Measurements from ENCODE around the gene MYBPC3.

MYBPC3 gene

GRCh38 chr11:47353978-47354774 lies 1.7 kb upstream of the MYBPC3 start:
- TF ChIP-seq CTCF (IDR thresholded peaks at IDR 0.05), result no peak

DNA sequence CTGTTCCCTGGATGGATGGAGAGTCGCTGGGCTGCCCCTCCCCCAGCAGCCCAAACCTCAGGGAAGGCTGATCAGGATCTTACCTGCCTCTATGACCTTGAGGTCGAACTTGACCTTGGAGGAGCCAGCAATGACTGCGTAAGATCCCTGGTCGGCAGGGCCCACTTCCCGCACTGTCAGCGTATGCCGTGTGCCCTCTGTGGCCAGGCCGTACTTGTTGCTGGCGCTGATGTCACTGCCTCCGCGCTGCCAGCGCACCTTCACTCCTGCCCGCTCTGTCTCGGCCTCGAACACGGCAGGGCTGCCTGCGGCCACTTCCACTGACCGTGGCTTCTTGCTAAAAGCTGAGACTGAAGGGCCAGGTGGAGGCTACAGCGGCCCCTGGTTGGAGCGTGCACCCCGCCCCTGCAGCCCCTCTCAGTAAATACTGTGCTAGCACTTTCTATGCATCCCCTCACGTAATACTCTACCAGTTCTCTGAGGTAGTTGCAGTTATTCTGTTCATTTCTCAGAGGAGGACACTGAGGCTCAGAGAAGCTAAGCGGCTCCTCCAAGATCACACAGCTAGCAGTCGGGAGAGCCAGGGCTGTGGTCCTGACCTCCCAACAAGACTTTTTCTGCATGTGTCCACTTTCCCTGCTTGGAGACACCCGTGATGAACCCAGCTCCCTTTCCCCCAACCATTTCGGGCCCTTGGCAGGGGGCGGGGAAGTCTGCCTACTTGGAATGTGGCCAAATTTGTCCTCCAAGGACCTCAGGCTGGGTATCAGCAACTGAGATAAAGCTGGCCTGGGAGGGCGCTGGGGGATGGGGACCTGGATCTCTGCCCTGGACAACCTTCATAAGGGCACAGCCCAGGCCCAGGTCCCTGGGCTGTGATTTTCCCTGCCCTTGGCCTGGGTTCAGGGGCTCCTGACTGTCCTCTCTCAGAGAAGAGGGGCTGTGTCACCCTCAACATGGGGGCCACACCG lies 1.1 kb downstream of the MYBPC3 start:
- TF ChIP-seq CTCF (IDR thresholded peaks at IDR 0.05), result no peak

DNA sequence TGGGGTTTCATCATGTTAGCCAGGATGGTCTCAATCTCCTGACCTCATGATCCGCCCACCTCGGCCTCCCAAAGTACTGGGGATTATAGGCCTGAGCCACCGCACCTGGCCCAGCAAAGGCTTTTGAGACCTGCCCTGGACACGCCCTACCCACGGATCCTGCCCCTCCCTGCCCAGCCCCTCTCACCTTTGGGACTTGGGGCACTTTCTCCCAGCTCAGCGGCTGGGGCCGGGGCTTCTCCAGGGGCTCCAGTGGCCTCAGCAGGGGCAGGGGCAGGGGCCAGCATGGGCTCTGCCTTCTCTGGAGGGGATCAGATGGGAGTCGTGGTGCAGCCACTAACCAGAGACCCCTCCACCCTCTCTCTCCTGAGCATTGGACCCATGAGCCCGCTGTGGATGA lies 2.2 kb downstream of the MYBPC3 start:
- TF ChIP-seq CTCF (IDR thresholded peaks at IDR 0.05), result no peak

DNA sequence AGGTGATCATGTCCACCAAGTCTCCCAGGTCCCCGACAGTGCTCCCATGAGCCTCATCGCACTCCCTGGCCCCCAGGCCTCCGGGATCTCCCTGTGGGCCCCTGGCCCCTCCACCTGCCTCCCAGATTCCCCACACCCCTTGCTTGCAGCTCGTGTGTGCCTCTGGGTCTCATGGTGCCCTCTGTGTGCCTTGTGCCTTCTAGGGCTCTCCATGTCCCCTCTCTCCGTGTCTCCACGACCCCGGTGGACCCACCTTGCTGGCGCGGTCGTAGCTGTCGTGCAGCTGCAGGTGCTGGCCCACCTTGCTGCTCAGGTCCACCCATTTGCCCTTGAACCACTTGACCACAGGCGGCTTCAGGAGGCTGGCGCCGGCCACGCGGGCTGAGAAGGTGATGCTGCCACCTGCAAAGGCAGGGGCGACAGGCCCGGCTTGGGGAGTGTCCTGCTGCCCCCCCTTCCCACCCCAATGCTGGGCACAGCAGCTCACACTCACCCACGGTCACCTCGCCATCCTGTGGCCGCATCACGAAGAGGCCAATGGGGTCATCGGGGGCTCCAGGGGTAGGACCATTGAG lies 2.9 kb downstream of the MYBPC3 start:
- TF ChIP-seq CTCF (IDR thresholded peaks at IDR 0.05), result no peak

DNA sequence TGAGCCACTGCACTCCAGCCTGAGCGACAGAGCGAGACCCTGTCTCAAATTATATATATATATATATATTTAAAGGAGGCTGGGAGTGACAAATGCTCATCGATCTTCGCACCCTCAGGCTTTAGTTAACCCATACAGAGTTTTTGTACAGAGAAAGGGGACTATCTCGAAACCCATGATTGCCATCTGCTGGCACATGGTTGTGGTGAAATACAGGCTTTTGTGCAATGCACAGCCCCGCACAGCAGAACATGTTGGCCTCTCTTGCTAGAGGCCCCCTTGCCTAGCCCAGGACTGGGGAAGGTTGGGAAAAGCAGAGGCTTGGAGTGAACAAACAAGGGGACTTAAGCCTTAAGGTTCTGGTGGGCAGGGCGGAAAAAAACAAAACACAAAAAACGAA lies 3.6 kb downstream of the MYBPC3 start:
- TF ChIP-seq CTCF (IDR thresholded peaks at IDR 0.05), result 0 out of 2 replicates have a peak, but pooled peaks have one; percentile 15

DNA sequence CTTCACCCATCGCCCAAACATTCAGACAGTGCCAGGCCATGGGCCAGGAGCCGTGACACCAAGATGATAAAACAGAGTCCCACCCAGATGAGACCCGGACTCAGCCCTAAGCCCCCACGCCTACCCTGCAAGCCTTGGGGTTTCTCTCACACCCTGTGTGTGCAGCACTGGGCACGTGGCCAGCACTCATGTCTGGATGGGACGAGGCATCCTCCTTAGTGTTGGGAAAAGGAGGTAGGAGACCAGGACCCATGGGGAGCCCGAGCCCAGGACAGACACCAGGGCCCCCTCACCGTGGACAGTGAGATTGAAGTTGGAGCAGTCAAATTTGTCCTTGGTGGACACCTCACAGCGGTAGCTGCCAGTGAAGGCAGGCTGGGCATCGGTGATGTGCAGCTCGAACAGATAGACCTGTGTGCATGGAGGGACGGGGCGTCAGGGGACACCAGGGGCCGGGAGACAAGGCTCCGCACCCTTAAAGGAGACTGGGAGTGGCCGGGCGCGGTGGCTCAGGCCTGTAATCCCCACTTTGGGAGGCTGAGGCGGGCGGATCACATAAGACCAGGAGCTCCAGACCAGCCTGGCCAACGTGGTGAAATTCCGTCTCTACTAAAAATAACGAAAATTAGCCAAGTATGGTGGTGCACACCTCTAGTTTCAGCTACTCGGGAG lies 4.2 kb downstream of the MYBPC3 start:
- no peak for TF ChIP-seq CTCF (IDR thresholded peaks at IDR 0.05)

DNA sequence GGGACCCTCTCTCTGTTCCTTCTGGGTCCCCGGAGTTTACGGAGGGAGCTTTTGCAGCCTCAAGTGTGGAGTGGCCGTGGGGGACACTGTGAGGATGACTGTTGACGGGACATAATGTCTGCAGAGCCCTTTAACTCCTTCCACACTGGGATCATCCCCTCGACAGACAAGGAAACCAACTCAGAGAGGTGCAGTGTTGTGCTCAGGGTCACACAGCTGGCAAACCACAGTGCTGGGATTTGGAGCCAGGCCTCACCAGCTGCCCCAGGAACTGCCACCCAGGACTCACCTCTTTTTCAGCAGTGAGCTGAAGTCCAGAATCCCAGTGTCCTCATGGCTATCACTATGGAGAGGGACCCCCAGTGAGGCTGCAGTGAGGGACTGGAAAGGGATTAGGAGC lies 5.4 kb downstream of the MYBPC3 start:
- TF ChIP-seq CTCF (IDR thresholded peaks at IDR 0.05), result no peak
